Esophagus muscularis mucosa (tissue), 4 donors: Measurements from ENCODE around the gene DNAJB12. TPM values are rescaled to one million over a fixed set of nuclear protein-coding genes. Genes with fewer than 3 reads are reported as not detected.

Experiments used
- DNase-seq: peaks from one replicate; pipeline ENCODE4 v3.0.0-alpha.2; 2017; ENCODE audit errors: extremely low spot score
- H3K27ac ChIP-seq, 4 donors: fragments of 200-600 bp; sonication (generic); replicated peaks in 1 of 4; 1 replicate in 3 of 4; 2 replicates in 1 of 4; pipeline ENCODE4 v1.5.1; 2016 to 2019; ENCODE audit warnings: mild to moderate bottlenecking in 1 of 4
- H3K27me3 ChIP-seq, 4 donors: fragments of 200-600 bp; sonication (generic); one replicate each; pipeline versions ENCODE4 v1.5.1 to v1.6.0; 2016 to 2019
- H3K36me3 ChIP-seq, 4 donors: fragments of 200-600 bp; sonication (generic); one replicate each; pipeline ENCODE4 v1.5.1; 2016 to 2019
- H3K4me1 ChIP-seq, 4 donors: fragments of 200-600 bp; sonication (generic); one replicate each; pipeline ENCODE4 v1.5.1; 2016 to 2019
- H3K4me3 ChIP-seq, 4 donors: fragments of 200-600 bp; sonication (generic); 1 replicate in 2 of 4; 2 replicates in 2 of 4; pipeline ENCODE4 v1.5.1; 2016 to 2019; ENCODE audit warnings: mild to moderate bottlenecking in 4 of 4, moderate library complexity in 1 of 4
- H3K9me3 ChIP-seq, 4 donors: fragments of 200-600 bp; sonication (generic); 1 replicate in 3 of 4; 2 replicates in 1 of 4; pipeline ENCODE4 v1.5.1; 2016 to 2019
- CTCF ChIP-seq, 3 experiments: fragments of 200-600 bp in 2 of 3; fragments of 450-650 bp in 1 of 3; sonication (generic) in 2 of 3; IDR thresholded peaks; one replicate each; pipeline ENCODE4 v1.5.1; 2017 to 2019; ENCODE audit warnings: antibody characterized with exemption in 3 of 3, mild to moderate bottlenecking in 2 of 3, moderate library complexity in 1 of 3
- EP300 ChIP-seq: sonication (generic); formaldehyde crosslinking; IDR thresholded peaks from one replicate; pipeline ENCODE4 v1.6.1; 2017; ENCODE audit warnings: antibody characterized with exemption
- POLR2A ChIP-seq: fragments of 450-650 bp; IDR thresholded peaks from one replicate; pipeline ENCODE4 v1.6.1; 2017; ENCODE audit warnings: antibody characterized with exemption, moderate library complexity, mild to moderate bottlenecking, low read depth
- POLR2AphosphoS5 ChIP-seq, 2 donors: sonication (generic); formaldehyde crosslinking; IDR thresholded peaks; one replicate each; pipeline ENCODE4 v1.6.1; 2017; ENCODE audit warnings: antibody characterized with exemption in 2 of 2
- WGBS: methylation state at CpG from one replicate; pipeline ENCODE4 v1.1.5; 2018; 5-methylcytosine and 5-hydroxymethylcytosine counted together
- intact Hi-C: fragments of 100-400 bp; cut with DNase I; formaldehyde crosslinking; loops from one replicate; pipeline ENCODE4 v1.15.1; 2023
- total RNA-seq, 4 donors: library from RNA; depleted of rRNA; stranded (reverse); fragments of >200 nt; gene quantifications; one replicate each; pipeline versions ENCODE4 v1.1.0 to v1.2.1, GENCODE V29; 2016

The DNAJB12 gene
- total RNA-seq, 4 donors from 2014 or later = 27.8 to 46.5 (median 37.8) TPM

DNA sequence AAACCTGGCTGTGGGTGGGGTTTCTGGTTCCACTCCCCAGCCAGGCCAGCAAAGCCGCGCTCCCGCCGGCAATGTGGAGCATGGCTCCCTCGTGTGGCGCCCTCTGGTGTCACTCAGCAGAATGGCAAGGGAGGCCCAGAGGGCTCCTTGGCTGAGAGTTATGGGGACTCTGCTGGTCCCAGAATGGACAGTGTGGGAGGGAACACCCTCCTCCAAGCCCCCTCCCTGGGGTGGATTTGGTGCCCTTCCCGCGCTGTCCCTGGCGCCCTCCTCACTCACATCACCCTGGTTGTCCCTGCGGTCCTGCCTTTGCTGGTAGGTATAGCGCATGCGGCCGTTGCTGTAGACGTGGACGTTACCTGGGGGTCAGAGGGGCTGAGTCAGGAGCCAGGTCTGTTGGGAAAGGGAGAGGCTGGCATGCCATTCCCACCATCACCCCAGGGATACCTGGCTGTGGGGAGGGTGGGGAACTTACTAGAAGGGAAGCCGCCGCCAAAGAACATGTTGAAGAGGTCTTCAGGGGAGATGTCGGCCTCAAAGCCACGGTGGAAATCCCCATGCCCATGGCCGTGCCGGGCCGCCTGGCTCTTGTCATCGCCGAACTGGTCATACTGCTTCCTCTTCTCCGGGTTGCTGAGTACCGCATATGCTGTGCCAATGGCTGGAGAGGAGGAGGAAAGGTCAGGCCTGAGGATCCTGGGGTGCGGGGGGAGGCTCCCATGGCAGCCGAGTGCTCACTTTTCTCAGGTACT, 14.0 kb downstream of the DNAJB12 start:
- WGBS = 46% methylated on average over 12 of the region's 28 CpGs
- no peak for DNase-seq
- H3K4me3 ChIP-seq = no peak overlapping the region
- intact Hi-C loops = no loop called here
- no peak for TF ChIP-seq EP300
- peak in 2 of 3 experiments; percentile 88 to 94 for TF ChIP-seq CTCF (IDR thresholded peaks at IDR 0.05)
- TF ChIP-seq POLR2A = no peak
- peak in 1 of 2 donors; percentile 55 for TF ChIP-seq POLR2AphosphoS5 (IDR thresholded peaks at IDR 0.05)
- H3K27ac ChIP-seq = no peak overlapping the region
- H3K9me3 ChIP-seq = no peaks in the 10 kb centered on the region
- H3K36me3 ChIP-seq = peaks cover 52 to 95% (median 83%) of the 10 kb centered on the region in 4 donors
- H3K4me1 ChIP-seq = peaks cover 14 to 41% (median 34%) of the 10 kb centered on the region in 4 donors
- H3K27me3 ChIP-seq = no peaks in the 10 kb centered on the region

GRCh38 chr10:72338180-72338579, 16.5 kb downstream of the DNAJB12 start:
- Histone ChIP-seq H3K4me1 (peaks cover 38 to 59% (median 54%) of the 10 kb centered on the region in 4 donors), H3K4me3 (no peak overlapping the region), H3K9me3 (no peaks in the 10 kb centered on the region), H3K27ac (no peak overlapping the region), H3K27me3 (no peaks in the 10 kb centered on the region), H3K36me3 (peaks cover 38 to 97% (median 73%) of the 10 kb centered on the region in 4 donors)
- TF ChIP-seq CTCF (IDR thresholded peaks at IDR 0.05) (no peak), EP300 (no peak)
- WGBS = 94% methylated on average over 7 of the region's 7 CpGs
- intact Hi-C loops = loop anchor here (5.0 kb wide), 4 partner anchors 116 to 381 kb away; no protein-coding TSS in a partner anchor
- DNase-seq = no peak

DNA sequence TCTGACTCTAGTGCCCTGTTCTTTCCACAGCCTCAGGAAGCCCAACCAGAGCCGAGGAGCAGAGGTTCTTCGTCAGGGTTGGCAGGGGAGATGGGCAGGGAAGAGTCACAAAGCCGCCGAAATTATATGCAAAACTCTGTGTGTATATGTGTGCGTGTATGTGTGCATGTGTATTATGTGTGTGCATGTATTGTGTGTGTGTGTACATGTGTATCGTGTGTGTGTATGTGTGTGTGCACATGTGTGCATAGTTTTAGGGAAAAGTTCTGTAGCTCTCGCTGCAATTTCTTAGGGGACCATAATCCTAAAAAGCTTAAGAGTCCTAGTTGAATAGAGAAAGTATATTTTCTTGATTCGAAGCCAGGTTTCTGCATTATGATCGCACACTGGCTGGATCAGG, 17.0 kb downstream of the DNAJB12 start:
- TF ChIP-seq POLR2AphosphoS5 (IDR thresholded peaks at IDR 0.05) = no peak
- no peak for TF ChIP-seq EP300
- no peak for TF ChIP-seq POLR2A
- TF ChIP-seq CTCF (IDR thresholded peaks at IDR 0.05) = no peak
- Histone ChIP-seq H3K27ac (no peak overlapping the region), H3K27me3 (no peaks in the 10 kb centered on the region), H3K4me1 (peaks cover 38 to 64% (median 59%) of the 10 kb centered on the region in 4 donors), H3K9me3 (no peaks in the 10 kb centered on the region), H3K4me3 (no peak overlapping the region), H3K36me3 (peaks cover 34 to 93% (median 68%) of the 10 kb centered on the region in 4 donors)
- DNase-seq = no peak
- intact Hi-C loops = loop anchor here (5.0 kb wide), 4 partner anchors 115 to 380 kb away; no protein-coding TSS in a partner anchor
- whole genome bisulfite sequencing = 86% methylated on average over 9 of the region's 9 CpGs

DNA sequence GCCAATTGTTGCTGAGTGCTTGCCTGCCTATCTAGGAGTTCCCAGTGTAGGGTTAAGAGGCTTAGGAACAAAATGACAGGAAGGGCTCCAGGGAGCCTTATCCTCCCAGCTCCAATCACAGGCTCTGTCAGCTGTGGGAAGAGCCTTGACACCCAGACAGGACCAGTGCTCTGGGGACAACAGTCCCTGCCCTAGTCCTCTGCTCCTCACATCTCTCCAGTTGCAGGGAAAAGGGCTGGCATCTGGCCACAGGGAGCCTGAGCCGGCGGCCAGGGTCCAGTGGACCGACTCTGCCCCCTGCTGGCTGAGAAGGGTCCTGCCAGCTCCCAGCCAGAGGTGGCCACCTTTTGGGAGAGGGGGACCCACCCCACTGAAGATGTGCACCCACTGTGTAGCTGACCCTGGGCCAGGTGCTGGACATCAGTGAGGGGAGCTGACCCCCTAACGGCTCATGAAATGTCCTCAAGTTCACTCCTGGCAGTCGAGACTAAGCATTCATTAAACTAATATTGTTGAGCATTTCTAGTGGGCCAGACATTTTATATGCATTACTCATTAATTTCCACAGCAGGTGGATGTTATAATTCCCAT, 17.6 kb downstream of the DNAJB12 start:
- Histone ChIP-seq H3K27me3 (no peaks in the 10 kb centered on the region), H3K36me3 (peaks cover 28 to 87% (median 62%) of the 10 kb centered on the region in 4 donors), H3K27ac (peak overlapping the region; percentile 80 to 88 (median 84)), H3K4me3 (no peak overlapping the region), H3K4me1 (peaks cover 43 to 70% (median 65%) of the 10 kb centered on the region in 4 donors), H3K9me3 (no peaks in the 10 kb centered on the region)
- TF ChIP-seq EP300 (no peak), POLR2AphosphoS5 (IDR thresholded peaks at IDR 0.05) (peak; percentile 57 to 70), CTCF (IDR thresholded peaks at IDR 0.05) (peak in 2 of 3 experiments; percentile 91 to 96), POLR2A (no peak)
- WGBS = 24% methylated on average over 5 of the region's 5 CpGs
- DNase-seq = no peak
- intact Hi-C loops = loop anchor here (5.0 kb wide), 4 partner anchors 115 to 380 kb away; no protein-coding TSS in a partner anchor
